Activated naive CD4-positive, alpha-beta T cell treated with anti-CD3 and anti-CD28 coated beads, Interleukin-2, amount 50 U/mL, for 72 hours (primary cell): ENCODE measurements around the gene SRSF7. TPM values are rescaled to one million over a fixed set of nuclear protein-coding genes. Genes with fewer than 3 reads are reported as not detected.
"Not testable (repeated sequence)": the region's sequence is repeated elsewhere in the genome, so short reads cannot be mapped to it uniquely, and the experiment has no call there.

Experiments used
- ATAC-seq, 2 donors: fragments of 150-1000 bp; cut with Tn5 transposase; 2 replicates each; pipeline ENCODE4 v1.10.0; 2021; ENCODE audit warnings: mild to moderate bottlenecking in 2 of 2, moderate library complexity in 2 of 2
- DNase-seq, 2 donors: peaks; one replicate each; pipeline ENCODE4 v3.0.0; 2021 to 2022; ENCODE audit warnings: low spot score in 2 of 2
- H3K27ac Mint-ChIP-seq, 2 donors: one replicate each; pipeline ENCODE4 v1.8.0; 2022; ENCODE audit warnings: mild to moderate bottlenecking in 2 of 2, mixed read lengths in 2 of 2
- H3K36me3 Mint-ChIP-seq, 2 donors: one replicate each; pipeline ENCODE4 v1.8.0; 2022; ENCODE audit warnings: mixed read lengths in 2 of 2
- H3K9me3 Mint-ChIP-seq, 2 donors: one replicate each; pipeline ENCODE4 v1.8.0; 2022; ENCODE audit warnings: mixed read lengths in 2 of 2
- total RNA-seq, 2 donors: library from RNA; stranded (reverse); gene quantifications; one replicate each; pipeline ENCODE4 v1.2.3, GENCODE V29; 2022

Gene SRSF7
- total RNA-seq, 2 donors from 2014 or later: 236 to 294 TPM

- ATAC-seq (peak; percentile 16 to 30), DNase-seq (no peak)
- Mint-ChIP-seq H3K36me3 (peaks cover 40 to 61% of the 10 kb centered on the region in 2 donors), H3K27ac (peak overlapping the region; percentile 64 to 95), H3K9me3 (no peaks in the 10 kb centered on the region)
Observed at GRCh38 chr2:38742797-38743559, 8.2 kb downstream of the SRSF7 start.

- DNase-seq: no peak
- no peaks in the 10 kb centered on the region for H3K9me3 Mint-ChIP-seq
- H3K27ac Mint-ChIP-seq: peak overlapping the region in 1 of 2 donors; percentile 95
- peaks cover 22 to 46% of the 10 kb centered on the region in 2 donors for H3K36me3 Mint-ChIP-seq
- ATAC-seq: peak in 1 of 2 donors; percentile 10
Observed at GRCh38 chr2:38740851-38741731, 10.1 kb downstream of the SRSF7 start.

- H3K27ac Mint-ChIP-seq: peak overlapping the region; percentile 65 to 93
- no peak for ATAC-seq
- peaks cover 13 to 36% of the 10 kb centered on the region in 2 donors for H3K36me3 Mint-ChIP-seq
Observed at GRCh38 chr2:38739524-38739923, 11.6 kb downstream of the SRSF7 start.

GRCh38 chr2:38737925-38738324, 13.2 kb downstream of the SRSF7 start:
- no peak for DNase-seq
- Mint-ChIP-seq H3K9me3 (no peaks in the 10 kb centered on the region), H3K27ac (peak overlapping the region; percentile 65 to 84), H3K36me3 (peaks cover 13 to 23% of the 10 kb centered on the region in 2 donors)
- peak in 1 of 2 donors; percentile 2 for ATAC-seq

More at GRCh38 chr2:38739524-38739923, 11.6 kb downstream of the SRSF7 start:
- DNase-seq: no peak
- no peaks in the 10 kb centered on the region for H3K9me3 Mint-ChIP-seq

- ATAC-seq, H3K9me3 Mint-ChIP-seq: not testable (repeated sequence)
- H3K27ac Mint-ChIP-seq: peak overlapping the region; percentile 45 to 47
- H3K36me3 Mint-ChIP-seq: peaks cover 13 to 23% of the 10 kb centered on the region in 2 donors
- DNase-seq: peak in 1 of 2 donors; percentile 26
Observed at GRCh38 chr2:38737000-38737698, 14.0 kb downstream of the SRSF7 start.

GRCh38 chr2:38735999-38736320, 15.2 kb downstream of the SRSF7 start:
- DNase-seq (no peak), ATAC-seq (no peak)
- Mint-ChIP-seq H3K36me3 (peaks cover 13 to 23% of the 10 kb centered on the region in 2 donors), H3K9me3 (no peaks in the 10 kb centered on the region), H3K27ac (peak overlapping the region; percentile 45 to 79)

- ATAC-seq (peak in 1 of 2 donors; percentile 8), DNase-seq (peak in 1 of 2 donors; percentile 35)
- H3K36me3 Mint-ChIP-seq: peaks cover 11 to 18% of the 10 kb centered on the region in 2 donors
- H3K9me3 Mint-ChIP-seq: no peaks in the 10 kb centered on the region
- H3K27ac Mint-ChIP-seq: peak overlapping the region in 1 of 2 donors; percentile 70
Observed at GRCh38 chr2:38734299-38735058, 16.7 kb downstream of the SRSF7 start.

GRCh38 chr2:38733300-38733971, 17.7 kb downstream of the SRSF7 start:
- peak overlapping the region in 1 of 2 donors; percentile 39 for H3K27ac Mint-ChIP-seq
- ATAC-seq (peak in 1 of 2 donors; percentile 8), DNase-seq (peak in 1 of 2 donors; percentile 35)
- H3K9me3 Mint-ChIP-seq: no peaks in the 10 kb centered on the region
- H3K36me3 Mint-ChIP-seq: peaks cover under 1 to 8% of the 10 kb centered on the region in 2 donors

GRCh38 chr2:38731684-38732221, 19.4 kb downstream of the SRSF7 start:
- Mint-ChIP-seq H3K9me3 (no peaks in the 10 kb centered on the region), H3K36me3 (no peaks in the 10 kb centered on the region), H3K27ac (peak overlapping the region in 1 of 2 donors; percentile 60)
- peak in 1 of 2 donors; percentile 21 for DNase-seq
- ATAC-seq: no peak

GRCh38 chr2:38731090-38731489, 20.1 kb downstream of the SRSF7 start:
- Mint-ChIP-seq H3K27ac (peak overlapping the region in 1 of 2 donors; percentile 7), H3K9me3 (no peaks in the 10 kb centered on the region), H3K36me3 (no peaks in the 10 kb centered on the region)
- ATAC-seq: no peak
- peak in 1 of 2 donors; percentile 26 for DNase-seq

GRCh38 chr2:38728694-38729093, 22.5 kb downstream of the SRSF7 start:
- Mint-ChIP-seq H3K9me3 (no peaks in the 10 kb centered on the region), H3K27ac (no peak overlapping the region), H3K36me3 (no peaks in the 10 kb centered on the region)
- ATAC-seq (no peak), DNase-seq (no peak)

- Mint-ChIP-seq H3K27ac (no peak overlapping the region), H3K9me3 (no peaks in the 10 kb centered on the region), H3K36me3 (no peaks in the 10 kb centered on the region)
- ATAC-seq (no peak), DNase-seq (no peak)
Observed at GRCh38 chr2:38727661-38728060, 23.5 kb downstream of the SRSF7 start.

GRCh38 chr2:38723173-38723572, 28.0 kb downstream of the SRSF7 start:
- peak in 1 of 2 donors; percentile 55 for DNase-seq
- Mint-ChIP-seq H3K27ac (peak overlapping the region; percentile 58 to 84), H3K36me3 (peaks cover 7 to 19% of the 10 kb centered on the region in 2 donors), H3K9me3 (peaks cover 3 to 7% of the 10 kb centered on the region in 2 donors)
- peak; percentile 64 to 65 for ATAC-seq

GRCh38 chr2:38722271-38723061, 28.7 kb downstream of the SRSF7 start:
- Mint-ChIP-seq H3K27ac (peak overlapping the region; percentile 58 to 84), H3K9me3 (peaks cover 3 to 7% of the 10 kb centered on the region in 2 donors), H3K36me3 (peaks cover 7 to 19% of the 10 kb centered on the region in 2 donors)
- DNase-seq (peak in 1 of 2 donors; percentile 74), ATAC-seq (peak; percentile 81 to 94)
